ENCODE measurements around the gene ZNF227.
"Not testable (repeated sequence)": the region's sequence is repeated elsewhere in the genome, so short reads cannot be mapped to it uniquely, and the experiment has no call there.

ZNF227 gene

GRCh38 chr19:44236384-44236783 is 24.1 kb downstream of the ZNF227 start:
- DNase-seq (ENCODE audit: low read depth, low spot score): no peak

- not testable (repeated sequence) for DNase-seq (ENCODE audit: low read depth, low spot score)
Measured at GRCh38 chr19:44252332-44252731, 40.0 kb downstream of the ZNF227 start.

GRCh38 chr19:44253392-44253791 is 41.1 kb downstream of the ZNF227 start:
- not testable (repeated sequence) for DNase-seq (ENCODE audit: low read depth, low spot score)

GRCh38 chr19:44254496-44254895 is 42.2 kb downstream of the ZNF227 start:
- no peak for DNase-seq (ENCODE audit: low read depth, low spot score)

- DNase-seq (ENCODE audit: low read depth, low spot score): no peak
Measured at GRCh38 chr19:44255705-44256411, 43.5 kb downstream of the ZNF227 start.

- no peak for DNase-seq (ENCODE audit: low read depth, low spot score)
Measured at GRCh38 chr19:44258136-44258535, 45.8 kb downstream of the ZNF227 start.

GRCh38 chr19:44258835-44259413 is 46.6 kb downstream of the ZNF227 start:
- no peak for DNase-seq (ENCODE audit: low read depth, low spot score)

- no peak for DNase-seq (ENCODE audit: low read depth, low spot score)
Measured at GRCh38 chr19:44260343-44260681, 48.0 kb downstream of the ZNF227 start.

GRCh38 chr19:44260695-44261446 is 48.5 kb downstream of the ZNF227 start:
- no peak for DNase-seq (ENCODE audit: low read depth, low spot score)

- DNase-seq (ENCODE audit: low read depth, low spot score): no peak
Measured at GRCh38 chr19:44277331-44277730, 65.0 kb downstream of the ZNF227 start.

GRCh38 chr19:44278181-44278690 is 65.9 kb downstream of the ZNF227 start:
- DNase-seq (ENCODE audit: low read depth, low spot score): no peak

- no peak for DNase-seq (ENCODE audit: low read depth, low spot score)
Measured at GRCh38 chr19:44280916-44281315, 68.6 kb downstream of the ZNF227 start.

GRCh38 chr19:44282846-44283245 is 70.5 kb downstream of the ZNF227 start:
- DNase-seq (ENCODE audit: low read depth, low spot score): no peak

GRCh38 chr19:44284968-44285367 is 72.6 kb downstream of the ZNF227 start:
- DNase-seq (ENCODE audit: low read depth, low spot score): no peak
